Thyroid gland (tissue), 4 donors: Measurements from ENCODE around the gene RBL2. TPM values are rescaled to one million over a fixed set of nuclear protein-coding genes. Genes with fewer than 3 reads are reported as not detected.

ENCODE experiments used
- DNase-seq, 2 donors: peaks; one replicate each; pipeline ENCODE4 v3.0.0-alpha.2; 2019
- H3K27ac ChIP-seq, 3 donors: fragments of 200-600 bp; sonication (generic); 1 replicate in 2 of 3; 2 replicates in 1 of 3; pipeline ENCODE4 v1.5.1; 2016 to 2019; ENCODE audit warnings: mild to moderate bottlenecking in 1 of 3, moderate library complexity in 1 of 3
- H3K27me3 ChIP-seq: fragments of 200-600 bp; sonication (generic); one replicate; pipeline ENCODE4 v1.5.1; 2019
- H3K36me3 ChIP-seq, 2 donors: fragments of 200-600 bp; sonication (generic); one replicate each; pipeline ENCODE4 v1.5.1; 2016 to 2019
- H3K4me1 ChIP-seq, 2 donors: fragments of 200-600 bp; sonication (generic); one replicate each; pipeline ENCODE4 v1.5.1; 2017 to 2019
- H3K4me3 ChIP-seq, 3 donors: fragments of 200-600 bp; sonication (generic); replicated peaks in 1 of 3; 1 replicate in 2 of 3; 2 replicates in 1 of 3; pipeline ENCODE4 v1.5.1; 2016; ENCODE audit warnings: mild to moderate bottlenecking in 1 of 3
- H3K9me3 ChIP-seq: fragments of 200-600 bp; sonication (generic); one replicate; pipeline ENCODE4 v1.5.1; 2017
- CTCF ChIP-seq, 6 experiments: fragments of 200-600 bp in 3 of 6; fragments of 450-650 bp in 3 of 6; sonication (generic) in 3 of 6; IDR thresholded peaks; one replicate each; pipeline ENCODE4 v1.5.1; 2016 to 2019; ENCODE audit warnings: antibody characterized with exemption in 6 of 6, mild to moderate bottlenecking in 2 of 6, inconsistent platforms in 1 of 6, moderate library complexity in 1 of 6
- POLR2A ChIP-seq, 2 donors: fragments of 450-650 bp; IDR thresholded peaks; one replicate each; pipeline ENCODE4 v1.6.1; 2017; ENCODE audit warnings: antibody characterized with exemption in 2 of 2, mild to moderate bottlenecking in 2 of 2, moderate library complexity in 1 of 2
- WGBS, 2 donors: methylation state at CpG; one replicate each; pipeline ENCODE4 v1.1.5; 2017; 5-methylcytosine and 5-hydroxymethylcytosine counted together
- intact Hi-C: fragments of 100-400 bp; cut with DNase I; formaldehyde crosslinking; loops from one replicate; pipeline ENCODE4 v1.15.1; 2023
- total RNA-seq, 4 donors: library from RNA; depleted of rRNA; stranded (reverse); fragments of >200 nt; gene quantifications; one replicate each; pipeline ENCODE4 v1.2.3, GENCODE V29; 2016

The RBL2 gene
- total RNA-seq, 4 donors from 2014 or later: 110 to 166 (median 145) TPM

- Histone ChIP-seq H3K27me3 (no peaks in the 10 kb centered on the region), H3K9me3 (no peaks in the 10 kb centered on the region), H3K4me3 (peak overlapping the region; percentile 62 to 98 (median 71)), H3K4me1 (peaks cover 13 to 17% of the 10 kb centered on the region in 2 donors), H3K36me3 (no peaks in the 10 kb centered on the region), H3K27ac (peak overlapping the region; percentile 95 to 98 (median 98))
- 0 to 1% methylated on average over 18 to 21 of the region's 28 CpGs for WGBS, 2 donors
- intact Hi-C loops: loop anchor here (10.0 kb wide), 1 partner anchor 70 kb away; the partner anchor contains the start of gene AKTIP
- DNase-seq: peak; percentile 80
- no peak for TF ChIP-seq CTCF (IDR thresholded peaks at IDR 0.05)
- peak in 1 of 2 donors; percentile 84 for TF ChIP-seq POLR2A (IDR thresholded peaks at IDR 0.05)
These were observed 906 bp downstream of the RBL2 start for GRCh38 chr16:53435066-53435688.

- intact Hi-C loops: no loop called here
- Histone ChIP-seq H3K4me1 (peaks cover 10 to 13% of the 10 kb centered on the region in 2 donors), H3K27me3 (no peaks in the 10 kb centered on the region), H3K36me3 (peaks cover 0 to 14% of the 10 kb centered on the region in 2 donors), H3K4me3 (no peak overlapping the region), H3K9me3 (no peaks in the 10 kb centered on the region), H3K27ac (no peak overlapping the region)
- DNase-seq: no peak
- 66 to 93% methylated on average over 5 of the region's 5 CpGs for WGBS, 2 donors
- TF ChIP-seq POLR2A (IDR thresholded peaks at IDR 0.05) (no peak), CTCF (IDR thresholded peaks at IDR 0.05) (no peak)
These were observed 5.9 kb downstream of the RBL2 start for GRCh38 chr16:53440125-53440524.

- no peak overlapping the region for H3K27ac ChIP-seq
- WGBS, 2 donors: 94 to 95% methylated on average over 5 of the region's 5 CpGs
- H3K4me1 ChIP-seq: no peaks in the 10 kb centered on the region
- DNase-seq: no peak
- TF ChIP-seq CTCF (IDR thresholded peaks at IDR 0.05): no peak
- TF ChIP-seq POLR2A (IDR thresholded peaks at IDR 0.05): no peak
- H3K4me3 ChIP-seq: no peak overlapping the region
- H3K9me3 ChIP-seq: no peaks in the 10 kb centered on the region
- peaks cover 0 to 19% of the 10 kb centered on the region in 2 donors for H3K36me3 ChIP-seq
- intact Hi-C loops: no loop called here
- H3K27me3 ChIP-seq: no peaks in the 10 kb centered on the region
These were observed 11.3 kb downstream of the RBL2 start for GRCh38 chr16:53445534-53445933.

- intact Hi-C loops: no loop called here
- H3K27ac ChIP-seq: no peak overlapping the region
- no peak overlapping the region for H3K4me3 ChIP-seq
- no peaks in the 10 kb centered on the region for H3K27me3 ChIP-seq
- no peaks in the 10 kb centered on the region for H3K9me3 ChIP-seq
- no peak for DNase-seq
- no peak for TF ChIP-seq CTCF (IDR thresholded peaks at IDR 0.05)
- TF ChIP-seq POLR2A (IDR thresholded peaks at IDR 0.05): no peak
- peaks cover 2 to 19% of the 10 kb centered on the region in 2 donors for H3K36me3 ChIP-seq
- WGBS, 2 donors: 63 to 92% methylated on average over 3 of the region's 3 CpGs
- no peaks in the 10 kb centered on the region for H3K4me1 ChIP-seq
These were observed 11.8 kb downstream of the RBL2 start for GRCh38 chr16:53446090-53446489.

- intact Hi-C loops: no loop called here
- DNase-seq: no peak
- no peak overlapping the region for H3K4me3 ChIP-seq
- no peaks in the 10 kb centered on the region for H3K9me3 ChIP-seq
- no peaks in the 10 kb centered on the region for H3K27me3 ChIP-seq
- H3K27ac ChIP-seq: no peak overlapping the region
- no peak for TF ChIP-seq POLR2A (IDR thresholded peaks at IDR 0.05)
- TF ChIP-seq CTCF (IDR thresholded peaks at IDR 0.05): no peak
- no peaks in the 10 kb centered on the region for H3K4me1 ChIP-seq
- peaks cover 12 to 31% of the 10 kb centered on the region in 2 donors for H3K36me3 ChIP-seq
- WGBS, 2 donors: 93 to 96% methylated on average over 4 of the region's 4 CpGs
These were observed 15.7 kb downstream of the RBL2 start for GRCh38 chr16:53449816-53450517.
